COLO668 (cell line): ENCODE data around the gene PTGIR.

ENCODE experiments used
- DNase-seq: peaks from one replicate; lab custom pipeline; 2025; ENCODE audit not compliant: unreplicated experiment; lab: John Stamatoyannopoulos, UW

PTGIR gene

GRCh38 chr19:46601318-46602224 is 23.3 kb downstream of the PTGIR start, which contains the start of gene CALM3:
Gene CALM3 (plus strand): TSS chr19:46601330. CDS start chr19:46601435, 105 bp downstream.
- DNase-seq = peak; percentile 24

- peak; percentile 100 for DNase-seq
Measured at GRCh38 chr19:46600384-46601317, 24.2 kb downstream of the PTGIR start.

- no peak for DNase-seq
Measured at GRCh38 chr19:46599716-46600373, 25.0 kb downstream of the PTGIR start.

DNA sequence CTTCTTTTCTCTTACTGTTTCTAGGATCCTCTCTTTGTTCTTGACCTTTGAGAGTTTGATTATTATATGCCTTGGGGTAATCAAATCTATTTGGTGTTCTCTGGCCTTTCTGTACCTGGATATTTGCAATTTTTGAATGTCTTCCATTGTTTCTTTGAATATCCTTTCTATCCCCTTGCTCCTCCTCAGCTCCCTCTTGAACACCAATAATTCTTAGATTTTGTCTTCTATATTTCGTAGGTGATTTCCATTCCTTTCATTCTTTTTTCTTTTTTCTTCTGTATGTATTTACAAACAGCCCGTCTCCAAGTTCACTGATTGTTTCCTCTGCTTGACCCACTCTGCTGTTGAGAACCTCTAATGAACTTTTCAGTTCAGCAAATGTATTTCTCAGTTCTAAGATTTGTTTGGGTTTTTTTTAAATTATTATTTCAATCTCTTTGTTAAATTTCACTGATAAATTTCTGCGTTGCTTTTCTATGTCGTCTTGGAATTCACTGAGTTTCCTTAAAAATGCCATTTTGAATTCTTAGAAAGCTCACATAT is 26.4 kb downstream of the PTGIR start:
- no peak for DNase-seq

- DNase-seq = no peak
Measured at GRCh38 chr19:46596008-46596407, 28.9 kb downstream of the PTGIR start.

- DNase-seq = no peak
Measured at GRCh38 chr19:46591870-46592269, 33.0 kb downstream of the PTGIR start.

DNA sequence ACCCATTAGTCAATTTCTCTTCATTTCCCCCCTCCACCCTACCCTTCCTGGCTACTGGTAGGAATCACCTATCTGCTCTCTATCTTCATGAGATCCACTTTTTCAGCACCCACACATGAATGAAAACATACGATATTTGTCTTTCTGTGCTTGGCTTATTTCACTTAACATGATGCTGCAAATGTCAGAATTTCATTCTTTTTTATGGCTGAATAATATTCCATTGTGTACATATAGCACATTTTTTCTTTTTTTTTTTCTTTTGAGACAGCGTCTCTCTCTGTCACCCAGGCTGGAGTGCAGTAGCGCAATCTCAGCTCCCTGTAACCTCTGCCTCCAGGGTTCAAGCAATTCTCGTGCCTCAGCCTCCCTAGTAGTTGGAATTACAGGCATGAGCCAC is 33.6 kb downstream of the PTGIR start:
- DNase-seq = no peak

GRCh38 chr19:46587861-46588260 is 37.0 kb downstream of the PTGIR start:
- DNase-seq = no peak

GRCh38 chr19:46586294-46586693 is 38.6 kb downstream of the PTGIR start:
- DNase-seq = no peak

GRCh38 chr19:46585539-46585938 is 39.4 kb downstream of the PTGIR start:
- DNase-seq = no peak

GRCh38 chr19:46580247-46580646 is 44.6 kb downstream of the PTGIR start:
- DNase-seq = no peak

DNA sequence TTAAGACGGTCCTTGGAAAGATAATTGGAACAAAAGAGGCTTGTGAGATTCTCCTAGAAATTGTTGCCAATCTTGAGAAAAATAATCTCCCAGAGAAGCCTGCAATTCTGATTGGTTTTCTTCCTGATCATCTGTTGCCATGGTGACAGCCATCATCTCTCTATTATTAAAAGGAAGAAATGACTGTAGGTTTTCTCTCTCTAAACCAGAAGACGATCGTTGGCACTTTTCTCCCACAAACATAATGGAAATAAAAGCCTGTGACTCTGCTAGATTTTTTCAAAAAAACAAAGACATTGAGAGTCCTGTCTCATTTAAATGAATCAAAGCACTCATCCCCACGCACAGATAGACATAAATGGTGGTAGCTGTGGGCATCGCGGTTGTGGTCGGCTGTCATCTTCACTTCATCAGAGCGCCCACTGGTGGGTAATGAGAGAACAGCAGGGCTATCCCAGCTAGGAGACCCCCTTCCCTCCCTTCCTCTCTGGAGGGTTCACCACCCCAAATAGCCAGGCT is 45.5 kb downstream of the PTGIR start:
- DNase-seq = peak; percentile 11

GRCh38 chr19:46578450-46578849 is 46.4 kb downstream of the PTGIR start:
- DNase-seq = no peak

DNA sequence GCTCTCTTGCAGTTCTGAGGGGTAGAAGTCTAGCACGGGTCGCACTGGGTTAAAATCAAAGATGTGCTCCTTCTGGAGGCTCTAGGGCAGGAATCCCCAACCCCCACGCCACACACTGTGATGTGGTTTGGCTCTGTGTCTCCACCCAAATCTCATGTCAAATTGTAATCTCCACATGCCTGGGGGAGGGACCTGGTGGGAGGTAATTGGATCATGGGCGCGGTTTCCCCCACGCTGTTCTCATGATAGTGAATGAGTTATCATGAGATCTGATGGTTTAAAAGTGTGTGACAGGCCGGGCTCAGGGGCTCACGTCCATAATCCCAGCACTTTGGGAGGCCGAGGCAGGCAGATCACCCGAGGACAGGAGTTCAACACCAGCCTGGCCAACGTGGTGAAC is 50.4 kb downstream of the PTGIR start:
- DNase-seq = no peak

GRCh38 chr19:46573679-46574498 is 51.0 kb downstream of the PTGIR start:
- no peak for DNase-seq

- DNase-seq = peak; percentile 15
Measured at GRCh38 chr19:46571495-46571894, 53.4 kb downstream of the PTGIR start.
